GM19324 (cell line): ENCODE data around the gene ADAMTS10.
"Not testable (repeated sequence)": the region's sequence is repeated elsewhere in the genome, so short reads cannot be mapped to it uniquely, and the experiment has no call there.

Source experiments
- ATAC-seq: cut with Tn5 transposase; IDR thresholded peaks from one replicate; pipeline ENCODE4 v1.9.1; 2021; ENCODE audit warnings: mild to moderate bottlenecking, moderate library complexity; ENCODE audit not compliant: unreplicated experiment, low FRiP score

ADAMTS10 gene

DNA sequence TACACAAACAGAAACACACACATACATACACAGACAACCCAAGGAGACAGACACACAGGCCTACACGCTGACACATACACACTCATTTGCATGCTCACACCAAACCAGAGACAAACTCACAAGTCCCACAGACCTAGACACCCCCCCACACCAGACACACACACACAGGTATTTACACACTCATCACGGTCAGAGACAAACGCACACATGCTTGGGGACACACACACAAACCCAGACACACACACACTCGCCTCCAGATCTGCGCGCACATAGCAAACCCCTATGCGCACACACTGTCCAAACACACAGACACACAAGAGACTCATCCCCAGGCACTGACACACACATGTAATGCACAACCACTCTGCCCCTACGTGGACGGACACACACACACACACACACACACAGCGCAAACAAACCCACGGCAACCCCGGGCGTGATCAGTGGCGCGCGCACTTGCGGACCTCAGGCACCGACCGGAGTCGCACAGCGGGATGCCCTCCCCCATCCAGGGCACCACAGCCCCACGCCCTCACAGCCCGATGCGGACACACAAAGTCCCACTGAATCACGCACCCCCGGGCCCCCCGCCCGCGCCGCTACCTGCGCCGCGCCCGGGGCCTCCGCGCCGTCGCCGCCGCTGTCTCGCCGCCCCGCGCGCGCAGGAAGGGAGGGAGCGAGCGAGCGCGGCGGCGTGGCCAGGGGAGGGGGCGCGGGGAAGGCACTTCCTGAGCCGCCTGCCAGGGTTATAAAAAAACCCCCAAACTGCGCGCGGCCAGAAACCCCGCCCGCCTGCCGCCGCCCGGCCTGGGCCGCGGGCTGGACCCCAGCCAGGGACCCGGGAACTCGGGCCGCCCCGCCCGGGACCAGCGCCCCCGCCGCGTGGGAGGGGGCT lies at the start of gene ADAMTS10:
ADAMTS10 (minus strand) TSS at position 675 of the 895 bp plus-strand sequence. CDS start 5,005 bp downstream, outside the sequence.
- no peak for ATAC-seq

DNA sequence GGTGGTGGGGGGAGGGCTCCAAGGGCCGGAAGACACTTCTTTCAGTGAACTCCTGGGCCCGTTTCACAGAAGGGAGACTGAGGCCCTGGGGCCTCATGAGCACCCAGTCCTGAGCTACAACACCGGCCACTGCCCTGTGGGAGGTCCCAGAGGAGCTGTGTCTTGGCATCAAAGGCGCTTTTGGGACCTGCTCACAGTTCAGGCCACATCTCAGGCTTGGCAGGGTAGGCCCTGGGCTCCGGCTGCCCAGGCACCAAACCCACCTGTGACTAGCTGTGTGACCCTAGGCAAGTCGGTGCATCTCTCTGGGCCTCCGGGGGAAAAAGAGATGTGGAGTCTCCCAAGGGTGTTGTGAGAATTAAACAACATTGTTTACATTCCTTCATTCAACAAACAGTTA lies 49.4 kb upstream of the ADAMTS10 start:
- no peak for ATAC-seq

DNA sequence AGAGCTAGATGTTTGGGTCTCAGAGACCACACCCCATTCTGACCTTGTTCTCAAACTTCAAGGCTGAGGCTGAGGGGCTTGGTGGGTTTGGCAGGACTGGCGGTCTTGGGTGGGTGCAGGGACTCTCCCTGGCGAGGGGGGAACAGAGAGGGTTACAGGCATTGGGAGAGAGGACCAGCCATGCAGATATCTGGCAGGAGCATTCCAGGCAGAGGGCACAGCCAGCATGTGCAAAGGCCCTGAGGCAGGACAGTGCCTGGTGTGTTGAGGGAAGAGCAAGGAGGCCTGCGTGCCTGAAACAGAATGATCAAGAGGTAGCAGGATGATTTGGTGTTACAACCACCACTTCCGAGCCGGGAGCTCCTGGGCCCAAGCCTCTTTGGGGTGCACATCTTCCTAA lies 47.4 kb upstream of the ADAMTS10 start:
- ATAC-seq: no peak

DNA sequence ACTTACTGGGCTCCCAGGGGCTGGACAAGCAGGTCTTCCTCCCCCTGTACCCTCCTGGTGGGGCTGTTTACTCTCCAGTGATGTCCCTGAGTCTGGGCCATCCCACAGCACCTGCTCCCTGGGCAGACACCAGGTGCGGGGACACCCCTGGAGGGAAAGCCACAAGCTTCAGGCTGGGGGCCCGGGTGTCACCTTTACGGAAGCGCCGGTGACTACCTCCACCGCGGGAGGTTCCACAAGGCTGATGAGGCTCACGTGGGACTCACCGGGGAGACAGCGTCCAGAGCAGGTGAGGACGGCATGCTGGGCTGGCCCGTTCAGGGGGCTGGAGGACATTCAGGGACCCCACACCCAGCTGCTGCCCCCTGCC lies 44.8 kb upstream of the ADAMTS10 start:
- ATAC-seq: no peak

DNA sequence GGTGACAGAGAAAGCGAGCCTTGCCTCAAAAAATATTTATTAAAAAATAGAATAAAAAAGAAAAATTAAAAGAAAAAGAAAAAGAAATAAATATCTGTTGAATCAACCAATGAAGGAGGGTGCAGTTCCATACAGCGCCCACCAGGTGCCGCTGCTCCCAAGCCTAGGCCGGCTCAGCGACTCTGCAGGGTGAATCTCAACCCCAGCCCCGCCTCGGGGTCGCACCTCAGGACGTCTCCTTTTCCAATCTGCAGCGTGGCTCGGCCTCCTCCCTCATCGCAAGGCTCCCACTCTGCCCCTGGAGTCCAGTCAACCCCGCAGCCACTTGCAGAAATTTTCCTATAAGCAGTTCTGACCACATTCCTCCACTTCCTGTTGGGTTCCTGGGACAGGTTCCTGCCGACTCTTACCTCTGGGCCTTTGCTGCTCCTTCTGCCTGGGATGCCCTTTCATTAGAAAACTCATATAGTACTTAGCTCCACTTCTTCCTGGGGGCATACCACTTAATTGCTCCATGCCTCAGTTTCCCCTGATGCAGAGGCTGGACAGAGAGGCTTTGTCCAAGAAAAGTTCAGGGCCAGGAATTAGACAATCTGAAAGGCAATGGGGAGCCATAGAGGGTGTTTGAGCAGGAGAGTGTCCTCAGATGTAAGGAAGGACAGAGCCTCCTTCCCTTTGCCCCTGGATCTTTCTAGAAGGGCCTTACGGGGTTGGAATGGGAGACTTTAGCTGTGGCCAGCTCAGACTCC lies 44.2 kb upstream of the ADAMTS10 start:
- ATAC-seq: no peak

DNA sequence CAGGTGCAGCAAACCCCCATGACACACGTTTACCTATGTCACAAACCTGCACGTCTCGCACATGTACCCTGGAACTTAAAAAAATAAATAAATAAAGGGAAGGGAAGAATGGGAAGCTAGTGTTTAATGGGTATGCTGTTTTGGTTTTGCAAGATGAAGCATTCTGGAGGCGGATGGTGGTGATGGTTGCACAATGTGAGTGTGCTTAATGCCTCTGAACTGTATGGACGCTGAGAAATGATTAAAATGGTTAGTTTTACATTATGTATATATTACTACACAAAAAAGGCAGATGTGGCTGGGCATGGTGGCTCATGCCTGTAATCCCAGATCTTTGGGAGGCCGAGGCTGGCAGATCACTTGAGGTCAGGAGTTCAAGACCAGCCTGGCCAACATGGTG lies 37.7 kb upstream of the ADAMTS10 start:
- ATAC-seq: no peak

DNA sequence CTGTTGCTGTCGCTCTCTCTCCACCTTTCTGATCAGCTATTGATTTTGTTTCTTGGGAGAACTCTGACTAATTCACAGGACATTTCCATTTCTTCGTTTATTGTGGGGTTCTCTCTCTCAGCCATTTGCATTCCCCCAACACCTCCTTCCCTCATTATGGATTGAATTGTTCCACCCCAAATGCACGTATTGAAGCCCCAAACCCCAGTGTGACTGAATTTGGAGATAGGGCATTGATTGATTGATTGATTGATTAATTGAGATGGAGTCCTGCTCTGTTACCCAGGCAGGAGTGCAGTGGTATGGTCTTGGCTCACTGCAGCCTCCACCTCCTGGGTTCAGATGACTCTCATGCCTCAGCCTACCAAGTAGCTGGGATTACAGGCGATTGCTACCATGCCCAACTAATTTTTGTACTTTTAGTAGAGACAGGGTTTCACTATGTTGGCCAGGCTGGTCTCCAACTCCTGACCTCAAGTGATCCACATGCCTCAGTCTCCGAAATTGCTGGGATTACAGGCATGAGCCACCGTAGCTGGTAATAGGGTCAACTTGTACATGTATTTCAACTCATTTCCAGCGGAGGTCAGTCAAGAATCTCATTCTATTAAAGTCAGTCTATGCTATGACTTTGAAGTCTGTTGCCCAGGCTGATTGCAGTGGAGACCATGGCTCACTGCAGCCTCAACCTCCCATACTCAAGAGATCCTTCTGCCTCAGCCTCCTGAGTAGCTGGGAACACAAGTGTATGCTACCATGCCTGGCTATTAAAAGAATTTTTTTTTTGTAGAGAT lies 33.5 kb upstream of the ADAMTS10 start:
- no peak for ATAC-seq

DNA sequence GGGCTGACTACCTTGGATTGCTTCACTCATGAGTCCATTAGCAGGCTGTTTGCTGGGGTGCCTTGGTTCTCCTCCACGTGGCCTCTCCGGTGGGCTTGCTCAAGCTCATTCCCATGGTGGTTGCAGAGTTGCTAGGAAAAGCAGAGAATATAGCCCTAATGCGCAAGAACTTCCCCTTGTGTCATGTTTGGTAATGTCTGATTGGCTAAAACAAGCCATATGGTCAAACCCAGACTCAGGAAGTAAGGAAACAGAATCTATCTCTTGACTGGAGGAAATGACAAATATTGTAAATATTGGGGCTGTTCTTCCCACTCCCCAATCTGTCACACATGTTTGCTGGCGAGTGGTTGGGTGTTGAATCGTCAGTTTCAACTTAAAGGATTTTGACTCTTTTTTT lies 32.0 kb upstream of the ADAMTS10 start:
- ATAC-seq: no peak

DNA sequence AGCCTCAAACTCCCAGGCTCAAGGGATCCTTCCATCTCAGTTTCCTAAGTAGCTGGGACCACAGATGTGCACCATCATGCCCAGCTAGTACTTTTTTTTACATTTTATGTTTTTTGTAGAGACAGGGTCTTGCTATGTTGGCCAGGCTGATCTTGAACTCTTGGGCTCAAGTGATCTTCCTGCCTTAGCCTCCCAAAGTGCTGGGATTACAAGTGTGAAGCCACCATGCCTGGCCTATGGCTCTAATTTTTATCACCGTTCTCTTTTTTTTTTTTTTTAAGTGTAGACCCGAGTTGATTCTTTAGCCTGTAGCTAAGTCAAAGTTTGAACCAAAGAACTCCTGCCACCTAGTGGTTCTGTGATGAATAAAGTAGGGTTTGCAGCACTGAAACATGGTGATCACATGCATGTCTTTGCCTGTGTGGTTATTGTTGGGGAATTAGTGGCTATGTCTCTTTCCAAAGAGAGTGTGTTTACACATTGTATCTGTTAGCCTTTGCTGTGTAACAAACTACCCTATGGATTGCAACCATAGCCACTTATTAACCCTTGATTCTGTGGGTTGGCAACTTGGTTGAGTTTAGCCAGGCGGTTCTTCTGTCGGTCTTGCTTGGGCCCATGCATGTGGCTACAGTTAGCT lies 31.5 kb upstream of the ADAMTS10 start:
- ATAC-seq: no peak

DNA sequence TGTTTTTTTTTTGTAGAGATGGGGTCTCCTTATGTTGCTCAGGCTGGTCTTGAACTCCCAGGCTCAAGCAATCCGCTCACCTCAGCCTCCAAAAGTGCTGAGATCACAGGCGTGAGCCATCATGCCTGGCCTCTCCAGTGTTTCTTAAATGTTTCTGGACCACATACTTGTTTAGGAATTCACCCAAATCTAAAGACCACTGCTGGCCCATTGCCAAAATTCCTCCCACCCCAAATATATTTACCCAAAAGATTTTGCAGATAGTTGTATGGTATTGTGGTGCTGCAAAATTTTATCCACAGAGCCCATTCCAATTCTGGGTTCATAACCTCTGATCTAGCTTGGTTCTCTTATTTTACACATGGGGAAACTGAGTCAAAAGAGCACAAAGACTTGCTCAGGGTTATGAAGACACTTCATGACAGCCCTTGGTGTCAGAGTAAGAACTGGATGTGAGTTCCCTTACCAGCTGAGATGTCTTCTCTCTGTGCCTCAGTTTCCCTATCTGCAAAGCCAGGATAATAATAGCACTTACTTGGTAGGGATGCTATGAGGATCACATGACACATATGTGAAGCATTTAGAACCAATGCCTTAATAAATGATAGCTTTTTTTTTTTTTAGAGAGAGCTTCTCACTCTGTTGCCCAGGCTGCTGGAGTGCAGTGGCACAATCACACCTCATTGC lies 30.8 kb upstream of the ADAMTS10 start:
- ATAC-seq: no peak

DNA sequence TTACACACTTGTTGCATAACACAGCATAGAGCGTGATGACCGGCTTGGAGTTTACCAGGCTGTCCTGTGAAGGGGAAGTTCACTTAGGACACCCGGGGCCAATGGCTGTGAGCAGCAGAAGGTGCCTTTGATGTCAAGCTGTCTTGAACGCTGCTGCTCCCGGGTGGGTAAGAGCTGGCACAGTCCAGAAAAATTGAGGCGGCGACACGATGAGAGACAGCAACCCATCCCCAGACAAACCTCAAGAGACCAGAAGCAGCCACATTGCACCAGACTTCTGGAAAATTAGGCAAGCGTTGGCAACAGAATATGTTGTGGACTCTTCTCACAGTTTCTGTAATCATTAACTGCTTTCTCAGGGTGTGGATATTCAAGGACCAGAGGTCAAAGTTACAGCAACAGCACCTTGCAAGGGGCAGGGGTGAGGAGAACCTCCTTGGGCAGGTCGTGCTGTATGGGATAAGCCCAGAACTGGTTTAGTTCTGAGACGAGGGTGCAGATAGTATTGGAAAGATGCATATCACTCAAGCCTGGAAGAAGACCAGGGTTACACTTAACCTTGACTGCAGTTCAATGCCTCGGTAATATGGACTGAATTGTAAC lies 30.0 kb upstream of the ADAMTS10 start:
- no peak for ATAC-seq

DNA sequence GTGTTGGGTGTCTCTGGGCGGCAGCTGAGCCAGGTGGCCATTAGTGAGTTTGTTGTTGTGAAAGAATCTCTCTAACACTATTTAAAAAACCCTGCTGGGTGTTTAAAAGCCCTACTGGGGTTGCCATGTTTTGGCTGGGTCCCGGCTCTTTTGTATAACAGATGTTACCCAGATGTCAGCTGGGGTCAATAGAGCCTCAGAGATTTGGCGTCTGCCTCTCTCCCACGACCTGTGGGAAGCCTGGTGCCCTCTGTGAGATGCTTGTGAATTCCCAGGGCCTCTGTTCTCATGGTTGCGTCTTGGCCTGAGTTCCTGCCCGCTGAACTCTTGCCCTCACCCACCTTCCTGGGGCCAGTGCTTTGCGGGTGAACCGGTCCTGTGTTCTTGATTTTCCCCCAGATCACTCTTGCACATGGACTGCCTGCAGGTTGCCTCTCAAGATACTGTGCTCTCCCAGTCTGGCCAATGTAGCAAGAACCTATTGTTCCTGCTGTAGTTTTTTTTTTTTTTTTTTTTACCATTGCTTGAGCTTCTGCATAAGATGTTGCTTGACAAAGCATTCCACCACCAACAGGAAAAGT lies 29.4 kb upstream of the ADAMTS10 start:
- ATAC-seq: no peak

DNA sequence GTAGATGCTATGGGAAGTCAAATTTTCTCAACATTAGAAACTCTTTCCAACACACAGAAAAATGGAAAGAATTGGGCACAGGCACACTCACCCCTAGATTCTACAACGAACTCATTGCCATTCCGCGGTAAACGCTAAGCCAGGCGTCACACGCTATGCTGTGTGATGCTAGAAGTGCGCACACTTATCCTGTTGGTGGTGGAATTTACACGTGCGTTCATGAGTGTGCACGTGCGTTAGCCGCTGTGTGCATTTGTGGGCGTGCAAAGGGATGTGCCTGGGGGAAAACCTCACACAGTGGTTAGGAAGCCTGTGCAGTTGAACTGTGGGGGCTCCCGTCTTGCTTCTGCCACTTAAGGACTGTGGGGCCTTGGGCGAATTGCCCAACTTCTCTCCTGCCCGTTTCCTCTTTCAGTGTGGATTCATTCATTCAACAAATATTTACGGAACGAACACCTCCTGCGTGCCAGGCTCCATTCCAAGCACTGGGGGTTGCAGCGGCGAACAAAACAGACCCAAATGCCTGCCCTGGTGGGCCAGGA lies 27.6 kb upstream of the ADAMTS10 start:
- ATAC-seq: no peak

DNA sequence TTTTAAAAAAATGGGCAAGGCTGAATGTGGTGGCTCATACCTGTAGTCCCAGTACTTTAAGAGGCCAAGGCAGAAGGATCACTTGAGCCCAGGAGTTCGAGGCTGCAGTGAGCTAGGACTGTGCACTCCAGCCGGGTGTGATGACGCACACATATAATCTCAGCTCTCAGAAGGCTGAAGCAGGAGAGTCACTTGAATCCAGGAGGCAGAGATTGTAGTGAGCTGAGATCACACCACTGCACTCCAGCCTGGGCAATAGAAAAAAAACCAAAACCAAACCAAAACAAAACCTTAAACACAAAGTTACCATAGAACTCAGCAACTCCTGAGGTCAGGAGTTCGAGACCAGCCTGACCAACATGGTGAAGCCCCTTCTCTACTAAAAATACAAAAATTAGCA lies 26.6 kb upstream of the ADAMTS10 start:
- ATAC-seq: not testable (repeated sequence)

DNA sequence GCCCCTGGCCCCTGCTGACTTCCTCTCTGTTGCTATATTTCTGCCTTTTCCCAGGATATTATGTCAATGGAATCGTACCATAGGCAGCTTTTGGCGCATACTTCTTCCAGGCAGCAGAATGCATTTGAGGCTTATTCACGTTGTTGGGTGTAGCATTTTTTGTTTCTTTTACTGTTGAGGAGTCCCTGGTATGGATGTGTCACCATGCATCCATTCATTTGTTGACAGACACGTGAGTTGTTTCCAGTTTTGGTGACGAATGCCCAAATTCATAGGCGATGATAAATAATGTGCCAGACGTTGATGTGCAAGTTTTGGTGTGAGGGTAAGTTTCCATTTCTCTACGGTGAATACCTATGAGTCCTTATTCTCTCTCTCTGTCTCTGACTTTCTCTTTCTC lies 24.9 kb upstream of the ADAMTS10 start:
- no peak for ATAC-seq

DNA sequence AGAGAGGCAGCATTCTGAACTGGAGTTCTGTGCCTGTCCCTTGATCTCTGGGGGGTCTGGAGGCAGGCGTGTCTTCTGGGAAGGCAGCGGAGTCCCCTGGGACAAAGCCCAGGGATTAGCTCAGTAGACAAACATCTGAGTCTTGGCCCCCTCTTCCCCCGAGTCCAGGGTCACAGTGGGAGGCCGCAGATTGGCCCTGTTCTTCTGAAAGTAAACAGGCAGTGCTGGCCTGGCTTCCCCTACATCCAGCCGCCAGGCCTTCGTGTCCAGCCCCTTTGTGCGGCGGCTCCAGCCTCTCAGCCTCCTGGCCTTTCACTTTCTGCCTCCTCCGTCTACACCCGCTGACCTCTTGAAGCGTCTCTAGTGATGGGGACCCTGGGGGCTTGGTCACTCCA lies 20.9 kb upstream of the ADAMTS10 start:
- ATAC-seq: no peak

DNA sequence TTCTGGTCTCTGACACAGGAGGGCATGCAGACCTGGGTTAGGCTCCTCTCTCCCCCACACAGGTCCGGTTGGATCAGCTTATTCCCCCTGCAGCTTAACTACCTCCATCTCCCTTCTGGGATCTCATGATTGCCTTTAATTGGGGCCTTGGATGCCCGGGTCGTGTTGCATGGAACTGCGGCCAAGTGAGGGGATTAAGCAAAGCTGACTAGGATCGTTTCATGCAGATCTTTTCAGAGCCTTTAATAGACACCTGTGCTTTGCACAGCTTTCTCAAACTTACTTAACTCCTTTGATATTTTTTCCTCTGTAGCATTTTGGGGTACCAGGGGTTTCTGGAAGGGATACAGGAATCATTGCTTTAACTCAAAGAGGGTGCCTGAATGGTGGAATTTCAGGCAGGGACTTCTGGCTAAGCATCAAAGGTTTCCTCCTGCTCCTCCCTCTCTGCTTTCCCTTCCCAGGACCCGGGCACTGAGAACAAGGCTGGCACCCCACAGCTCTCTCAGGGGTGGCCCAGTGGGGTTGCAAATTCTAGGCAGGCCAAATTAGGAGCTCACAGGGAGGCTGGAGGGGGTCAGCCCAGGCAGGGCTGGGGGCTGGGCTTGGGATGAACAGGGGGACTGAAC lies 20.4 kb upstream of the ADAMTS10 start:
- ATAC-seq: no peak

DNA sequence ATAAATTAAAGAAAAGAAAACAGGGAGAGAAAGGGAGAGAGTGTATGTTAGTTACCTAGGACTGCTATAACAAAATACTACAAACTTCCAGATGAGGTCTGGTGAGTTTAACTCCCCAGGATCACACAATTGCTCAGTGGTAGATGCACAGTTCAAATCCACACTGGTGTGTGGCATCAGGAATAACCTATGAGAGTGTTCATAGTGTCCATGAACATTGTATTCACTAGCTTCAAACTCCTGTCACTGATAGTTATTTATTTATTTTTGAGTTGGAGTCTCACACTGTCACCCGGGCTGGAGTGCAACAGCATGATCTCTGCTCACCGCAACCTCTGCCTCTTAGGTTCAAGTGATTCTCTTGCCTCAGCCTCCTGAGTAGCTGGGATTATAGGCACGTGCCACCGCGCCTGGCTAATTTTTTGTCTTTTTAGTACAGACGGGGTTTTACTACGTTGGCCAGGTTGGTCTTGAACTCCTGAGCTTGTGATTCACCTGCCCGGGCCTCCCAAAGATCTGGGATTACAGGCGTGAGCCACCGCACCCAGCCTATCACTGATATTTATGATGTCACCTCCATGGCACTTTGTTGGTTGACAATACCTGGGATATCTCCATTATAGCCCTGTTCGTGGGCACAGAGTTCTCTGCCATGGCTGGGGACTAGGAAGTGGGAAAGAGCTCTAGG lies 19.6 kb upstream of the ADAMTS10 start, which contains the start of gene NFILZ:
NFILZ (plus strand) TSS at position 638 of the 688 bp plus-strand sequence. CDS start 46,133 bp downstream, outside the sequence.
- no peak for ATAC-seq
